Right lobe of liver (tissue), 4 donors: ENCODE measurements around the gene PTGES2.

Source experiments
- CTCF ChIP-seq, 4 donors: fragments of 200-600 bp in 3 of 4; fragments of 450-650 bp in 1 of 4; IDR thresholded peaks; one replicate each; pipeline versions ENCODE4 v1.5.1 to v1.8.0; 2016 to 2022; ENCODE audit warnings: antibody characterized with exemption in 4 of 4, mild to moderate bottlenecking in 2 of 4
- POLR2A ChIP-seq: fragments of 450-650 bp; IDR thresholded peaks from one replicate; pipeline ENCODE4 v1.6.1; 2017; ENCODE audit warnings: antibody characterized with exemption, mild to moderate bottlenecking
- donor health status: DM: no; HTN: no; CAD: no.
- donor health status: DM: no; HTN: no; CAD: no.
- donor health status: DM: no; HTN: yes; CAD: no.

- TF ChIP-seq CTCF (IDR thresholded peaks at IDR 0.05) (no peak), POLR2A (no peak)
Measured at GRCh38 chr9:128084746-128085145, 42.8 kb downstream of the PTGES2 start.
